H1 (cell line): Measurements from ENCODE around the gene CACUL1. TPM values are rescaled to one million over a fixed set of nuclear protein-coding genes. Genes with fewer than 3 reads are reported as not detected.

ENCODE experiments used
- CTCF ChIA-PET: fragments of 300-600 bp; sonication (Branson Sonifier 250); formaldehyde crosslinking; loops from one replicate; lab custom pipeline; 2021; ENCODE audit not compliant: partially characterized antibody; lab: Charles Lee
- POLR2A ChIA-PET: fragments of 300-600 bp; sonication (Branson Sonifier 250); formaldehyde crosslinking; loops from one replicate; lab custom pipeline; 2021; ENCODE audit warnings: inconsistent platforms; ENCODE audit not compliant: partially characterized antibody; lab: Charles Lee
- DNase-seq, 2 experiments: peaks; one replicate each; pipeline versions ENCODE4 v3.0.0 to v3.0.0-alpha.2; 2010 to 2022; ENCODE audit warnings: low spot score in 2 of 2, low read depth in 1 of 2, mixed read lengths in 1 of 2
- FAIRE-seq: peaks from 2 replicates; lab custom pipeline; 2011; peaks lifted over from hg19 to GRCh38; lab: Jason Lieb, UNC
- H2AFZ ChIP-seq: 2 replicates; pipeline ENCODE4 v1.8.1; 2012; ENCODE audit warnings: low read length, inconsistent platforms
- H2AK5ac ChIP-seq: 2 replicates; pipeline ENCODE4 v1.6.1; 2013; ENCODE audit warnings: low read depth, low read length
- H2BK120ac ChIP-seq: replicated peaks from 2 replicates; pipeline ENCODE3; 2013; ENCODE audit warnings: low read depth, low read length, inconsistent platforms
- H2BK12ac ChIP-seq: 2 replicates; pipeline ENCODE4 v1.6.1; 2013; ENCODE audit warnings: low read depth, low read length
- H2BK15ac ChIP-seq: 2 replicates; pipeline ENCODE4 v1.6.1; 2013; ENCODE audit warnings: low read length
- H2BK20ac ChIP-seq: 2 replicates; pipeline ENCODE4 v1.6.1; 2013; ENCODE audit warnings: low read length
- H2BK5ac ChIP-seq: 2 replicates; pipeline ENCODE4 v1.6.1; 2013; ENCODE audit warnings: low read depth, low read length
- H3K14ac ChIP-seq: 2 replicates; pipeline ENCODE4 v1.6.1; 2013; ENCODE audit warnings: inconsistent platforms; ENCODE audit not compliant: insufficient read length
- H3K18ac ChIP-seq: 2 replicates; pipeline ENCODE4 v1.6.1; 2013; ENCODE audit warnings: low read length; ENCODE audit errors: extremely low read depth
- H3K23ac ChIP-seq: 2 replicates; pipeline ENCODE4 v1.6.1; 2013; ENCODE audit warnings: inconsistent platforms; ENCODE audit not compliant: insufficient read length
- H3K23me2 ChIP-seq: 2 replicates; pipeline ENCODE4 v1.6.1; 2013; ENCODE audit warnings: low read depth, low read length
- H3K27ac ChIP-seq: 2 replicates; pipeline ENCODE4 v1.6.1; 2011; ENCODE audit warnings: low read depth, low read length, inconsistent platforms
- H3K27me3 ChIP-seq, 4 experiments: replicated peaks in 1 of 4; 1 replicate in 1 of 4; 2 replicates in 3 of 4; pipeline versions ENCODE4 v1.6.1 to v1.8.1; 2011 to 2013; ENCODE audit warnings: low read length in 3 of 4, mild to moderate bottlenecking in 3 of 4, inconsistent platforms in 2 of 4, mixed read lengths in 2 of 4, moderate library complexity in 1 of 4; ENCODE audit not compliant: control insufficient read depth in 3 of 4, insufficient read depth in 3 of 4; ENCODE audit errors: extremely low read depth in 1 of 4
- H3K36me3 ChIP-seq, 4 experiments: 2 replicates each; pipeline versions ENCODE4 v1.6.1 to v1.8.1; 2011 to 2013; ENCODE audit warnings: mild to moderate bottlenecking in 4 of 4, low read length in 3 of 4, moderate library complexity in 2 of 4, control low read depth in 1 of 4, inconsistent platforms in 1 of 4; ENCODE audit not compliant: insufficient read depth in 4 of 4, control insufficient read depth in 2 of 4
- H3K4ac ChIP-seq: replicated peaks from 2 replicates; pipeline ENCODE3; 2013; ENCODE audit warnings: low read length, low read depth, mixed read lengths, inconsistent platforms; ENCODE audit not compliant: insufficient read length
- H3K4me1 ChIP-seq, 4 experiments: replicated peaks in 1 of 4; 1 replicate in 1 of 4; 2 replicates in 3 of 4; pipeline versions ENCODE4 v1.6.1 to v1.8.1; 2011 to 2013; ENCODE audit warnings: low read length in 3 of 4, inconsistent platforms in 2 of 4, mixed read lengths in 1 of 4; ENCODE audit not compliant: insufficient read depth in 4 of 4, control insufficient read depth in 3 of 4
- H3K4me2 ChIP-seq, 2 experiments: 2 replicates each; pipeline versions ENCODE4 v1.6.1 to v1.8.1; 2011 to 2013; ENCODE audit warnings: low read depth in 2 of 2, low read length in 2 of 2, control low read depth in 1 of 2, inconsistent platforms in 1 of 2, mild to moderate bottlenecking in 1 of 2; ENCODE audit not compliant: insufficient read depth in 1 of 2
- H3K4me3 ChIP-seq, 4 experiments: fragments of 200-600, 300-600 bp in 1 of 4; sonication (generic), shearing (Covaris generic), sonication (Bioruptor Twin) in 1 of 4; 2 replicates each; pipeline versions ENCODE4 v1.5.1 to v1.8.1; 2011 to 2016; ENCODE audit warnings: low read length in 4 of 4, low read depth in 3 of 4, control low read depth in 2 of 4, inconsistent platforms in 2 of 4, mild to moderate bottlenecking in 2 of 4, mixed read lengths in 1 of 4, moderate library complexity in 1 of 4; ENCODE audit not compliant: insufficient read depth in 2 of 4; ENCODE audit errors: extremely low read depth in 1 of 4
- H3K56ac ChIP-seq: replicated peaks from 2 replicates; pipeline ENCODE3; 2013; ENCODE audit warnings: low read depth, mild to moderate bottlenecking, mixed read lengths, low read length, inconsistent platforms; ENCODE audit not compliant: insufficient read length
- H3K79me1 ChIP-seq: 2 replicates; pipeline ENCODE4 v1.6.1; 2013; ENCODE audit warnings: low read depth, low read length, control low read depth
- H3K79me2 ChIP-seq, 2 experiments: 2 replicates each; pipeline versions ENCODE4 v1.6.1 to v1.8.1; 2012 to 2013; ENCODE audit warnings: low read length in 2 of 2, mild to moderate bottlenecking in 2 of 2, inconsistent platforms in 1 of 2; ENCODE audit not compliant: insufficient read depth in 2 of 2, control insufficient read depth in 1 of 2
- H3K9ac ChIP-seq, 4 experiments: replicated peaks in 1 of 4; 1 replicate in 1 of 4; 2 replicates in 3 of 4; pipeline versions ENCODE4 v1.6.1 to v1.8.1; 2011 to 2013; ENCODE audit warnings: low read depth in 3 of 4, low read length in 3 of 4, control low read depth in 2 of 4, mild to moderate bottlenecking in 2 of 4, moderate library complexity in 2 of 4, inconsistent platforms in 1 of 4; ENCODE audit errors: extremely low read depth in 1 of 4
- H3K9me3 ChIP-seq, 2 experiments: 2 replicates each; pipeline versions ENCODE4 v1.6.1 to v1.8.1; 2012 to 2013; ENCODE audit warnings: mild to moderate bottlenecking in 2 of 2, moderate library complexity in 2 of 2, control low read depth in 1 of 2, inconsistent platforms in 1 of 2, low read depth in 1 of 2, low read length in 1 of 2, mixed read lengths in 1 of 2; ENCODE audit not compliant: insufficient read depth in 2 of 2
- H4K20me1 ChIP-seq, 2 experiments: replicated peaks in 1 of 2; 2 replicates each; pipeline versions ENCODE3 to v1.8.1; 2011 to 2013; ENCODE audit warnings: inconsistent platforms in 2 of 2, low read length in 2 of 2, mild to moderate bottlenecking in 1 of 2; ENCODE audit not compliant: insufficient read depth in 2 of 2, control insufficient read depth in 1 of 2
- H4K5ac ChIP-seq: 2 replicates; pipeline ENCODE4 v1.6.1; 2013; ENCODE audit warnings: low read length, low read depth, mixed read lengths, inconsistent platforms; ENCODE audit not compliant: insufficient read length
- H4K8ac ChIP-seq: 2 replicates; pipeline ENCODE4 v1.8.0; 2013; ENCODE audit warnings: mild to moderate bottlenecking, moderate library complexity, low read length, inconsistent platforms; ENCODE audit not compliant: insufficient read depth; ENCODE audit errors: extremely low read depth
- H4K91ac ChIP-seq: replicated peaks from 2 replicates; pipeline ENCODE3; 2013; ENCODE audit warnings: low read length, mixed read lengths, inconsistent platforms; ENCODE audit not compliant: insufficient read length
- BACH1 ChIP-seq: IDR thresholded peaks from 2 replicates; pipeline ENCODE4 v1.6.1; 2012; ENCODE audit warnings: low read length, improper control_type of control experiment
- CEBPB ChIP-seq: IDR thresholded peaks from 2 replicates; pipeline ENCODE4 v1.6.1; 2012; ENCODE audit warnings: low read depth, low read length
- CREB1 ChIP-seq: IDR thresholded peaks from 2 replicates; pipeline ENCODE4 v1.6.1; 2012; ENCODE audit warnings: inconsistent platforms
- EZH2 ChIP-seq: fragments of 200-600 bp; sonication (generic); IDR thresholded peaks from 2 replicates; pipeline ENCODE4 v1.7.1; 2012; ENCODE audit warnings: low read depth, mild to moderate bottlenecking, moderate library complexity, low read length, inconsistent platforms; ENCODE audit not compliant: severe bottlenecking
- GTF2F1 ChIP-seq: IDR thresholded peaks from 2 replicates; pipeline ENCODE4 v1.6.1; 2012; ENCODE audit warnings: low read depth, low read length, improper control_type of control experiment, borderline replicate concordance
- KDM4A ChIP-seq: IDR thresholded peaks from one replicate; pipeline ENCODE4 v1.7.1; 2012; ENCODE audit warnings: low read depth, mild to moderate bottlenecking, moderate library complexity, low read length, inconsistent platforms; ENCODE audit not compliant: severe bottlenecking
- RAD21 ChIP-seq, 2 experiments: IDR thresholded peaks in 1 of 2; conservative IDR thresholded peaks in 1 of 2; 2 replicates each; pipeline ENCODE4 v1.6.1; 2011; ENCODE audit warnings: low read depth in 2 of 2, low read length in 2 of 2, improper control_type of control experiment in 1 of 2, inconsistent platforms in 1 of 2, mild to moderate bottlenecking in 1 of 2, moderate library complexity in 1 of 2
- SP4 ChIP-seq: IDR thresholded peaks from 2 replicates; pipeline ENCODE4 v1.6.1; 2012; ENCODE audit warnings: low read length, inconsistent platforms
- TBP ChIP-seq: IDR thresholded peaks from 2 replicates; pipeline ENCODE4 v1.6.1; 2011; ENCODE audit warnings: low read depth, low read length, improper control_type of control experiment
- WGBS, 2 experiments: shearing (Covaris generic) in 1 of 2; methylation state at CpG; one replicate each; pipeline versions ENCODE4 v1.1.6 to v1.1.7; 2013 to 2015; ENCODE audit warnings: low lambda C conversion rate in 2 of 2, mixed read lengths in 2 of 2, inconsistent platforms in 1 of 2, low coverage in 1 of 2, missing lambda C conversion rate in 1 of 2; ENCODE audit not compliant: insufficient replicate concordance in 2 of 2, insufficient coverage in 1 of 2, insufficient read length in 1 of 2; ENCODE audit errors: extremely low coverage in 1 of 2, missing lambda C conversion rate in 1 of 2; 5-methylcytosine and 5-hydroxymethylcytosine counted together
- polyA plus RNA-seq, 7 experiments: library from polyadenylated mRNA; depleted of rRNA in 3 of 7; stranded (reverse) in 5 of 7; unstranded in 2 of 7; fragments of >200 nt in 5 of 7; fragments of 200-250 nt in 2 of 7; gene quantifications; 1 replicate in 5 of 7; 2 replicates in 1 of 7; 4 replicates in 1 of 7; pipeline versions ENCODE4 v1.2.1 to v1.2.3, GENCODE V29; 2011 to 2013; ENCODE audit warnings: missing spikeins in 2 of 7, mixed read lengths in 2 of 7
- total RNA-seq: library from RNA; stranded (reverse); fragmentation: NEBNext Ultra II Directional; extraction: Animal tissue kit (Norgen Biotek cat#: 25700); gene quantifications from 2 replicates; pipeline ENCODE4 v1.2.1, GENCODE V29; 2021
- TF ChIP-seq, protein P1 (sequence below): IDR thresholded peaks from 2 replicates; pipeline ENCODE4 v1.6.1; 2012; ENCODE audit warnings: inconsistent platforms

Gene CACUL1
- total and polyA plus RNA-seq, 2 of the 8 experiments (the other 6 are each of a cell fraction or from before 2014, with no cell fraction given) = 6.5 to 34.2 TPM

- H2BK20ac ChIP-seq = no peak overlapping the region
- CTCF ChIA-PET = interaction anchor here (0.9 to 1.4 kb wide), 2 partner anchors 11 to 35 kb away, joined by 3 read pairs; no protein-coding TSS in a partner anchor
- 83% methylated on average over 3 of the region's 3 CpGs; no CpG with 5 or more reads in 1 of the 2 experiments for WGBS, 2 experiments
- no peak overlapping the region for H3K4me2 ChIP-seq
- H3K56ac ChIP-seq = no peak overlapping the region
- H4K20me1 ChIP-seq = no peaks in the 10 kb centered on the region
- POLR2A ChIA-PET = no interaction called here
- no peak overlapping the region for H2AK5ac ChIP-seq
- no peaks in the 10 kb centered on the region for H3K36me3 ChIP-seq
- H2BK15ac ChIP-seq = no peak overlapping the region
- no peak overlapping the region for H2AFZ ChIP-seq
- no peak overlapping the region for H3K9ac ChIP-seq
- H4K91ac ChIP-seq = no peak overlapping the region
- no peak overlapping the region for H4K5ac ChIP-seq
- no peak overlapping the region for H3K27ac ChIP-seq
- H3K9me3 ChIP-seq = no peaks in the 10 kb centered on the region
- H3K23me2 ChIP-seq = no peaks in the 10 kb centered on the region
- FAIRE-seq (no peak), DNase-seq (no peak)
- H3K4me1 ChIP-seq = peaks cover 0 to 10% (median 4%) of the 10 kb centered on the region in 4 experiments; a peak in 2 of 7 replicates
- H3K23ac ChIP-seq = no peak overlapping the region
- H3K79me1 ChIP-seq = no peaks in the 10 kb centered on the region
- H3K14ac ChIP-seq = no peak overlapping the region
- no peak overlapping the region for H4K8ac ChIP-seq
- H3K18ac ChIP-seq = no peak overlapping the region
- no peak overlapping the region for H2BK12ac ChIP-seq
- no peak overlapping the region for H3K4me3 ChIP-seq
- H3K4ac ChIP-seq = no peak overlapping the region
- H2BK5ac ChIP-seq = no peak overlapping the region
- H3K27me3 ChIP-seq = 0 out of 7 replicates have a peak, but pooled peaks cover 0 to 2% (median 0%) of the 10 kb centered on the region in 4 experiments
- H3K79me2 ChIP-seq = no peaks in the 10 kb centered on the region
- TF ChIP-seq RAD21 (IDR thresholded peaks at IDR 0.05 in 1 of 2, conservative IDR thresholded peaks at IDR 0.05 in 1 of 2; ENCODE audit: low read depth in 2 of 2, low read length in 2 of 2) (no peak), CREB1 (no peak), TBP (no peak), KDM4A (no peak), GTF2F1 (no peak), BACH1 (no peak), CEBPB (no peak), EZH2 (no peak), SP4 (no peak)
- TF ChIP-seq, protein P1, sequence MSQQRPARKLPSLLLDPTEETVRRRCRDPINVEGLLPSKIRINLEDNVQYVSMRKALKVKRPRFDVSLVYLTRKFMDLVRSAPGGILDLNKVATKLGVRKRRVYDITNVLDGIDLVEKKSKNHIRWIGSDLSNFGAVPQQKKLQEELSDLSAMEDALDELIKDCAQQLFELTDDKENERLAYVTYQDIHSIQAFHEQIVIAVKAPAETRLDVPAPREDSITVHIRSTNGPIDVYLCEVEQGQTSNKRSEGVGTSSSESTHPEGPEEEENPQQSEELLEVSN = no peak
- H2BK120ac ChIP-seq = no peak overlapping the region
These were observed 125.6 kb downstream of the CACUL1 start for GRCh38 chr10:118629211-118629610.
